ENCODE results near the gene DLGAP1. TPM values are rescaled to one million over a fixed set of nuclear protein-coding genes. Genes with fewer than 3 reads are reported as not detected.

DLGAP1 gene
- total RNA-seq, 1 experiment from 2014 or later = not detected

DNA sequence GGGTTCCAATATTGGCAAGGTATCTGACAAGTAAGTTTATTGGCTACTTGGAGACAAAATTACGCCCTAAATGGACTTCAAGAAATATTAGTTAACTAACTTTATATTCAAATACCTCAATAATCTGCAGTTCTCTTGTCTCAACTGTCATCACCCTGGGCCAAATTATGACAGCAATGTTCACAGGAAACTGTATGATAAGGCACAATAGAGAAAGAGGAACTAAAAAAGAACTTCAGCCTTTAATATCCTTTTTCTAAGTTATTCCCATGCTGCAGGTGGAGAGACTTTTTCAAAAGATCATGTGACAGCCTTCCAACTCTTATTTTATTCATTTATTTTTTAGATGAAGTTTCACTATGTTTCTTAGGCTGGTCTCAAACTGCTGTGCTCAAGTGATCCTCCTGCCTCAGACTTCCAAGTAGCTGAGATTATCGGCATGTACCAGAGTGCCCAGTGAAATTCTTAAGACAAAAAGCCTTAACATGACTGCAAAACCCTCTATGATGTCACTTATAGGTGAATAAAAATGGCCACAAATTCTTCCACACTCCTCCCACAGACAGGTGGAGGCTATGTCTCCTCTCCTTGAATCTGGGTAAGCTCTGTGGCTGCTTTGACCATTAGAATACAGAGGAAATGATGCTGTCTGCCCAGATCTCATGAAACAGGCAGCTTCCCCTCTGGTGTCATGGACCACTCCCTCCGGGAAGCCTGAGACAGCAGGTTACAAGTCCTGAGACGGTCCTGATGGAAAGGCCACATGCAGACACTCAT is 794.2 kb downstream of the DLGAP1 start:
- no peak for DNase-seq (ENCODE audit: low read depth)

DNA sequence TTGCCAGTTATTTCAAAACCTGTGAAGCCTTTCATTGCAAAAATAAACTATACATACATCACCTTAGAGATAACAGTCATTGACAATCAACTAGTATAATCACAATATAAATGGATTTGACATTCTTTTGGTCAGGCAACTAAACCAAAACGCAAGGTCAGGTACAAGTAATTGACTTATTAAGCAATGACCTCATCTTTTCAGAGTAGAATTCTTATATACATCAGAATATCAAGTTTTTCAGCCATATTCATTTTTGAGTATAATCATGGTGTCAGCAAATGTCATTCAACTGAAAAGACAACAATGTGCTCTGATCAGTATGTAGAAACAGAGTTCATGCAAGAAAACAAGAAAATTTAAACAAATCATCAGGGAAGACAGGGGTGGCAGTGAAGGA is 796.6 kb downstream of the DLGAP1 start:
- no peak for DNase-seq (ENCODE audit: low read depth)

DNA sequence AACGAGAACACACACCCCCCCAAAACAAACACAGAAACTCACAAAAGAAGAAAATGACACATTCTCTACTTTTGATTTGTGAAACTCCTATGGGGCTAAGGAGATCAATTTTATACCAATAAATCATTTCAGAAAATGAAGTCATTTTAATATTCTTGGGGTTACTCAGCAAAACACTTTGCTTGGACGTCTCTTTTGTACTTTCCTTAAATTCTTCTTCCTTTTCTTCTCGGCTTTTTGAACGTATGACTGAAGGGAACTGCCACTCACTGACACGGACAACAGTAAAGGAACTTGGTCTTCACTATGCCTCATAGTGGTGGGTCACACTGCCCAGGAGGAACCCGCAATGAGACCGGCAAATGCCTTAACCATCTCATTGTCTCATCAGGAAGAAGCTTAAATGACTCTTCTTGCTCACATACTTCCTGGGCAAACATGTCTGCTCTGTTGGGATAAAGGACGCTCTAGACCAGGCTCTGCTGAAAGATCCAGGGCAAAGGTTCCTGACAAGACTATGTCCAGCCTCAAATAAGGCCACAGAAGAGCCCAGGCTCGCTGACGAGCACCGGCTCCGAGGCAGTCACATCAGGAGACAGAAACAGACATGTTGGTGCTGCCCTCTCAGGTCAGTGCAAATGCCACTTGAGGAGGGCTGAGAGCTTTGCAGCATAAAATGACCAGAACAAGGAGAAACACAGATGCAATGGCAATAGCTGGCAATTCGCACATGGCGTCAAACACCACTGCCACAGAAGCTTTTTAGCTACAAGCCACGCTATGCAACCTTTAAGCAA is 799.7 kb downstream of the DLGAP1 start:
- no peak for DNase-seq (ENCODE audit: low read depth)

GRCh38 chr18:3654442-3655253 is 800.5 kb downstream of the DLGAP1 start:
- DNase-seq (ENCODE audit: low read depth) = no peak

DNA sequence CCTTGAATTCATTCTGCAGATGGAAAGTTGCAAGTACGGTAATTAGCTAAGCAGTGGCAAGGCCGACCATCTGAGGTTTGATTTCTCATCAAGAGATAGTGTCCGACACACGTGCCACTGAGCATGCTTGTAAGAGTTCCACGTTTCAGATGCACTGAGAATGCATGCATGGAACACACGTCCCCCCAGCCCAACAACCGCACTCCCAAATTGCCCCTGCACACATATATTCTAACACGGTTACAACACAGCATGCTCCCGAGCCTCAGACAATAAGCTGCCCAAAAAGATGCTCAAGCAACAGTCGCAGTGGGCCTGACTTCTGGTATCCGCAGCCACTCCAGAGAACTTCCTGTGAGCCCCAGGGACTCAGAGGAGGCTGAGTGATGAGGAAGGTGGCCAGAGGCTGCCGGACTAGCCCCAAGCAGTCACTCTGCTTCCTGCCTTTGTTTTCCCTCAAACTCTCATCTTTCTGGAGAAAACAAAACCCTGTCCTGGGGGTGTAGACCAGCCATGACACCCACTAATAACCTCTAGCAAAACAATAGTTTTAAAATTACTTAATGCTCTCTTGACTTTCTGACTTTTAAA is 801.2 kb downstream of the DLGAP1 start:
- DNase-seq (ENCODE audit: low read depth) = peak; percentile 46

DNA sequence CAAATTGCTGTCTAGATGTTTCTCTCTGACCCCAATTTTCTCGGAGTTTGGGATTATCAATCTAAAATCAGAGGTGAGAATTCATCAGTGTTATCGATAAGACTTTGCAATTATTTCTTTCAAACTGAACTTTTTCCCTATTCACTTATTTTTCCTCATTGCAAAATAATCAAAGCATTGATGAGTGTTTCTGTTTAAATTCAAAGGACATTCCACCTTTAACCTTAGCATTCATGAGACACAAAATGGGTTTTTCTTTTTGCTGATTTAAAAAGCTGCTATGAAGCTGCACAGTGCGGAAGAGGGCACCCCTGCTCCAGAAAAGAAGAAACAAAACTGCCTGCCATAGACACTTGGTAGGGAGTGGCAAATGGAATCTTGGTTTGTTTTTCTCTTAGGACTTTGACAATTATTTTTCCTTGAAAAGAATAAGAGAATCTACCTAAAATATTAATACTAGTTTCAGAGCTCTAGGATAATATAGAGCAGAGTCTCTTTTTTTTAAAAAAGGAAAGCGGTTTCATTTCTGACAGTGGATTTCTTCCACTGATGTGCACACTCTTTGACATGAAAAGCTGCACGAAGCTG is 801.8 kb downstream of the DLGAP1 start:
- peak; percentile 34 for DNase-seq (ENCODE audit: low read depth)

DNA sequence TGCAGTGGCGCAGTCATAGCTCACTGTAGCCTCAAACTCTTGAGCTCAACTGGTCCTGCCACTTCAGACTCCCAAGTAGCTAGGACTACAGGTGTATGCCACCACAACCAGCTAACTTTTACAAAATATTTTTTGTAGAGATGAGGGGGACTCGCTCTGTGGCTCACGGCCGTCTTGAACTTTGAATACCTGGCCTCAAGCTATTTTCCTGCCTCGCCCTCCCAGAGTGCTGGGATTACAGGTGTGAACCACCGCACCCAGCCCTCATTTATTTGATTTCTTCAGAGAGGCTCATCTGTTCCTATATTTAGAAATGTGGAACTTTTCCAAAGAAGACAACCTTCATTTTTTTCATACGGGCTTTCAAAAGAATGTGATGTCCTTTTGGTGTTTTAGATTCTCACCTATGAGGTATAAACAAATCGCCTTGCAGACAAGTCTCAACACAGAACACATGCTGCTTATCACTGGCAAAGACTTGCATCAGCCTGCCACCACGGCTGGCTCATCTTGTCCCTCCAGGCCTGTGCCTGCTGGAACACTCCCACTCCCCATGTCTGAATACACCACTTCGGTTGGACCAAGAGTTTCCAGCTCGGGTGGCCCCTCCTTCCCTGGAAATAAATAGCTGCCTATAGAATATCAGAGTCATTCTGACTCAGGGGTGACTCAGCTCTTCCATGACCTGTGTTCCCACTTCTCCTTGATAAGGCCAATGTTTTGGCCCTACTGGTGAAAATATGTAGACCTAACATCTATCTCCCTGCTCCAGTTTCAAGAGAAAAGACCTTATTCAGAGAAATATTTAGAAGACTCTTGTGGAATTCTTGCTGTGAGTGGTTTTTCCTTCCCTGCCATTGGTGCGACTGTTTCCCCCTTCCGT is 802.5 kb downstream of the DLGAP1 start:
- DNase-seq (ENCODE audit: low read depth) = peak; percentile 99

DNA sequence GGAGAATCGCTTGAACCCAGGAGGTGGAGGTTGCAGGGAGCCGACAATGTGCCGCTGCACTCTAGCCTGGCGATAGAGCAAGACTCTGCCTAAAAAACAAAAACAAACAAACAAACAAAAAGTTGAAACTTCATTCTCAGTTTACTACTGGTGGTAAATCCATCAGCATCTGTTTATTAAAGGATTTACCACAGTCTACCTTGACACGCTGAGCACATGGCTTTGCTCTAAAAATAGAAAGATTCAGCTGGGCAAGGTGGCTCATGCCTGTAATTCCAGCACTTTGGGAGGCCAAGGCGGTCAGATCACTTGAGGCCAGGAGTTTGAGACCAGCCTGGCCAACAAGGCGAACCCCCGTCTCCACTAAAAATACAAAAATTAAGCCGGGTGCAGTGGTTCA is 803.8 kb downstream of the DLGAP1 start:
- no peak for DNase-seq (ENCODE audit: low read depth)

- DNase-seq (ENCODE audit: low read depth) = peak; percentile 40
Measured at GRCh38 chr18:3650521-3651042, 804.5 kb downstream of the DLGAP1 start.

DNA sequence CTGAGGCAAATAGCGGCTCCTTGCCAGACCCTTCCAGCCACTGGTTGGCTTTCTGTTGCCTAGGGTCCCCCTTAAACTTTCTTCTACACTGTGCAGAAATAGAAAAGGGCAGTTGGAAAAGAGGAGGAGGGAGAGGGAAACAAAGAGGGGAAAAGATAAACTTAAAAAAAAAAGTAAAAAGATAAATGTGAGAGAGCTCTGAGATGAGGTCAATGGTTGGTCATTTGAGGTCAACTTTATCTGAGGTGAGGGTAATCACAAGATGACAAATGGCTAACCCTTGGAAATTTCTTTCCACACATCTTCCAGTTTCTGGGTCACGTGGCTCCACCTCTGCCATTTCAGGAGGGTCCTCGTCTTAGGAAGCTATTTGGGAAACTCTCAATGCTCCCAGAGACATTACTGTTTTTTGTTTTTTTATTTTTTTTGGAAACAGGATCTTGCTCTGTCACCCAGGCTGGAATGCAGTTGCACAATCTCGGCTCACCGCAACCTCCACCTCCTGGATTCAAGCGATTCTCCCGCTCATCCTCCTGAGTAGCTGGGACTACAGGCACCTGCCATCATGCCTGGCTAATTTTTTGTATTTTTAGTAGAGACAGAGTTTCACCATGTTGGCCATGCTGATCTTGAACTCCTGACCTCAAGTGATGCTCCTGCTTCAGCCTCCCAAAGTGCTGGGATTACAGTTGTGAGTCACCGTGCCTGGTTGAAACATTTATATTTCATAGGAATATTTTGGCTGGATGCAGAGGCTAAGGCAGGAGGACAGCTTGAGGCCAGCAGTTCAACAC is 805.3 kb downstream of the DLGAP1 start:
- DNase-seq (ENCODE audit: low read depth) = peak; percentile 83

DNA sequence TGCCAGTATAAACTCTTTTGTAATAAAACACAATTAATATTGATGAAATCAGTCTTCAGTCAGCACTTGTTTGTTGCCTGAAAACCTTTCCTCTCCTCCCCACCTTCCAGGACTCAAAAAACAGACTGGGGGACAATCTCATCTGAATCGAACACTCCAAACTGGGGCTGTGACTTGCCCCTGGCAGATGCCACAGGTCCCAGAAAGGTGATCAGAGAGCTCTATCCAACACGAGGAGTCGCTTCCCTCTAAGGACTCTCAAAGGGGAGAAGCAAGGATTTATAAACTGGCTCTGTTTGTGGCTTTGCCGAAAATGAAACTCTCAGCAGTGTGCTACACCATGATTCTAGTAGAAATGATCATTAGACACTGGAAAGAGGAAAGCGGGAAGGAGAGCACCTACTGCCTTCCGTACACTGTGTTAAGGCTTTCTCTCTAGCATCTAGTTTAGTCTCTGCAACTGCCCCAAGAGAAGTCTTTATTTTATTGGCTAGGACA is 805.9 kb downstream of the DLGAP1 start:
- no peak for DNase-seq (ENCODE audit: low read depth)

- no peak for DNase-seq (ENCODE audit: low read depth)
Measured at GRCh38 chr18:3648641-3649040, 806.5 kb downstream of the DLGAP1 start.

DNA sequence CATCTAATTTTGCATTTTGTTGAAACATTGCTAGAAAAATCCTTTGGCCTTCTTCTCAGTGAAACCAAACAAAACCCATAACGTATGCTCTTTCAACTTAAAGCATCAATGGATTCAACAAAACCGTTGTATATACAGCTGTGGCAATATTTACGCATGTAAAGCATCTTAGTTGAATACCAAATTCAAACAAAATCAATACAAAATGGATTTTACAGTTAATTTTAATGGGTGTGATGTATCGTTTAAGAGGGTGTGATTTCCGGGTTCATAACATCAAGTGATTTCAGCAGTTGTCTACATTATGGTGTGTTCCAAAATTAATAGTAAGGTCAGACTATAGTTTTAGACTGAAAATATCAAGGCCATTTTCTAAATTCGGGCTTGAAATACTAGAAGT is 806.9 kb downstream of the DLGAP1 start:
- DNase-seq (ENCODE audit: low read depth) = no peak

DNA sequence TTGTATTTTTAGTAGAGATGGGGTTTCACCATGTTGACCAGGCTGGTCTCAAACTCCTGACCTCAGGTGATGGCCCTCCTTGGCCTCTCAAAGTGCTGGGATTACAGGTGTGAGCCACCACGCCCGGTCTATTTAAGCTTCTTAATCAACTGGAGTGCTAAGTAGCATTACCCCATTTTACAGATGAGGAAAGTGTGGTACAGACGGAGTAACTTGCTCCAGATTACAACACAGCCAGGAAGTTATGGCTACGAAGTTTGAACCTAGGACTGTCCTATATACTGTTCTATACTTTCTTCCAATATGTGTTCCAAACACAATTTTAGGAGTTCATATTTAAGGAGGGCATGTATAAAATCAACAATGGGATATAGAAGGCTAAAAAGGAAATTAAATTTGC is 807.5 kb downstream of the DLGAP1 start:
- no peak for DNase-seq (ENCODE audit: low read depth)

DNA sequence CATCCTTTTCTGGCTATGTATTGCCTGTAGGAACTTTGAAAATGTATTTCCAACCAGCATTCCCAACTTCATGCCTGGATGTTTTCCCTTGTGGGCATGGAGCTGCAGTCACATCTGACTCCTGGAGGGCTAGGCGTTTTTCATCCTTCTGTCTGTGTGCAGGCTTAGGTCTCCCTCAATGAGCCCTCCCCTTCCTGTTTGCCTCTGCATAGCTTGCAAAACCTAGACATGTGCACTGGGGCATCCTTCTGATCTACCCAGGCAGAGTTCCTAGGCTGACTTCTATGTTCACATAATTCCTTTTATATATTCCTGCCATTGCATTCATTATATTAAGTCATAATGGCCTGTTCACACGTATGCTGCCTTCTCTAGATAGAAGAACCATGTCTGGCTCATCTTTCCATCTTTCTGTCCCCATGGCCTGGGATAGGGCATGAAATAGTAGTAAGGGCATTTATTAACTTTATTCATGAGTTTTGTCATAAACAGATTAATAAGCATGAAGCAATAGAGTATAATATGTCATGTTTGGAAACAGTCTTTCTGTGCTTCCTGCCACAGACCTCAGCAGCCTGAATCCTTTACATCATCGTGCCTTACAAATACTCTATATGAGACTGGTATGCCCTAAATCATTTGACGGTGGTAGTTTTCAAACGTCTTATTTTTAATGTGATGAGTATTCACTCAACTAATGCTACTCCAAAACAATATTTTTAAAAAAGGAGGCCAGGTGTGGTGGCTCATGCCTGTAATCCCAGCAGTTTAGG is 809.5 kb downstream of the DLGAP1 start:
- DNase-seq (ENCODE audit: low read depth) = no peak

DNA sequence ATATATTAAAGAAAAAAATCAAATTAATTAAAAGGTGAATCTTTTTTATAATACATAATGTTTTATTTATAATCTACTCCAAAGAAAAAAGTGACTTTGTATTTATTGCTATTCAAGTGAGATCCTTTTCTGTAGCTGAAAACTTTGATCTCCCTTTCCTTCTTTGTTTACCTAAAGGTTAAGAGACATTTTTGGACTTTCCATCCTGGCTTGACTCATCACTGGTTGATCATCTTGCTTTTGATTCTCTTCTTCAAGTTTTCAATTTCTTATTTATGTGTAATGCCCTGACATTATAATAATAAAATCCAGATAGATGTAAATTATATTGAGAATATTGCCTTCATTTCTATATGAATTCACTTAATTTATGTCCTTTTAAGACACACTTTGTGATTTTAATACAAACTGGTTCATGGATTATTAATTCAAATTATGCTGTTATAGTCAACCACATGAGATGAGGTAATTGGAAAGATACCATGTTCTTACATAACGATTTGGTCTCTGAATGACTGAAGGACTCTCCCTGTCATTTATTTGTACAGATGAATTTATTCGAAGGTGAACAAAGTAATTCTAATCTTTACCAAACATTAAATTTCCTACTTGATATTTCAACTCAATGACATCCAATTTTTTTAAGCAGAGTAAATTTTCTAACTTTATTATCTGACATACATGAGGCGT is 820.7 kb downstream of the DLGAP1 start:
- DNase-seq (ENCODE audit: low read depth) = no peak

DNA sequence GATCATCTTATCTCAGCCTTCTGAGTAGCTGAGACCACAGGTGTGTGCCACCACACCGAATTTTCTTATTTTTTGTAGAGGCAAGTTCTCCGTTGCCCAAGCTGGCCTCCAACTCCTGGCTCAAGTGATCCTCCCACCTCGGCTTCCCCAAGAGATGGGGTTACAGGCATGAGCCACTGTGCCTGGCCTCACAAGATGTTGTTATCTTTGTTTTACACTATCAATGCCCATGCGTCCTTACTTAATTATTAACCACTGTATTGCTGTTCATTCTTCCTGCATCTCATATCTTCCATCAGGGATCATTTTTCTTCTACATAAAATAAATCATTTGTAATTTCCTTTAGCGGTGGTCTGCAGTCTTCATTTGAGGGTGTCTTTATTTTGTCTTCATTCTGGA is 823.2 kb downstream of the DLGAP1 start:
- no peak for DNase-seq (ENCODE audit: low read depth)

DNA sequence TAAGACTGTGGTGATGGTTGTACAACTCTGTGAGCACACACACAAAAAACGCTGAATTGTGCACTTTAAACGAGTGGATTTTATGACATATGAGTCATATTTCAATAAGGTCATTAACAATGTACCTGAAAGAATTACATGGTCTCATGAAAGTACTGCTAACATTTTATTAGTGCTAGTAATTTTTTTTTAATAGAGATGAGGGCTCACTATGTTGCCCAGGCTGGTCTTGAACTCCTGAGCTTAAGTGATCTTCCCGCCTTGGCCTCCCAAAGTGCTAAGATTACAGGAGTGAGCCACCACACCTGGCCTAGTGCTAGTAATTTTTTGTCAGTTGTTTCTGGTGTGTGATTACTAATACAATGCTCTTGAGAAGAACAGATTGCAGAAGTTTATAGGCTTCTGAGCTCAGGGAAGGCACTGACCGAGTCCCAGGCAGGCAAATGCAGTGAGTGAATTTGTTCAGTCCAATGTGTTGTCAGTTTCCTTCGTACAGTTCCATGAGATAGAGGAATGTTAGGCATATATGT is 828.1 kb downstream of the DLGAP1 start:
- DNase-seq (ENCODE audit: low read depth) = no peak
